K562 (cell line): ENCODE measurements around the gene ZMYND15. TPM values are rescaled to one million over a fixed set of nuclear protein-coding genes. Genes with fewer than 3 reads are reported as not detected.
A peak's percentile ranks its signal among the peaks of the same experiment; 100 is the strongest.

Experiments
- AFF4 ChIP-seq: sonication (generic); formaldehyde crosslinking; IDR thresholded peaks from 2 replicates; pipeline ENCODE4 v1.8.0; 2023; ENCODE audit warnings: mild to moderate bottlenecking, missing genetic modification reagents
- CGGBP1 ChIP-seq: fragments of 250-450 bp; sonication (Bioruptor Pico); IDR thresholded peaks from 2 replicates; pipeline ENCODE4 v1.9.0; 2021; ENCODE audit warnings: mild to moderate bottlenecking
- ELF1 ChIP-seq: fragments of 200-800 bp; sonication (Bioruptor generic); IDR thresholded peaks from 2 replicates; pipeline ENCODE4 v1.6.1; 2016; ENCODE audit warnings: missing genetic modification characterization, missing compliant biosample characterization
- ETV6 ChIP-seq, 3 experiments: fragments of 150-350 bp in 1 of 3; sonication (generic) in 1 of 3; formaldehyde crosslinking in 1 of 3; IDR thresholded peaks; 2 replicates each; pipeline versions ENCODE4 v1.6.1 to v1.8.0; 2014 to 2022; ENCODE audit warnings: borderline replicate concordance in 2 of 3, low read depth in 2 of 3, antibody characterized with exemption in 1 of 3, low read length in 1 of 3, mild to moderate bottlenecking in 1 of 3, missing genetic modification reagents in 1 of 3
- FOXP1 ChIP-seq: sonication (generic); formaldehyde crosslinking; IDR thresholded peaks from 2 replicates; pipeline ENCODE4 v1.8.0; 2022; ENCODE audit warnings: mild to moderate bottlenecking, missing genetic modification reagents
- GABPB1 ChIP-seq: sonication (generic); formaldehyde crosslinking; IDR thresholded peaks from 2 replicates; pipeline ENCODE4 v1.8.0; 2022; ENCODE audit warnings: mild to moderate bottlenecking, missing genetic modification reagents
- HMGN3 ChIP-seq: IDR thresholded peaks from 2 replicates; pipeline ENCODE4 v1.6.1; 2011; ENCODE audit warnings: borderline replicate concordance, low read depth, mild to moderate bottlenecking, mixed read lengths, low read length; ENCODE audit not compliant: insufficient read length; ENCODE audit errors: extremely low read depth
- HOXB6 ChIP-seq: fragments of 250-450 bp; sonication (Bioruptor Pico); IDR thresholded peaks from 2 replicates; pipeline ENCODE4 v1.5.1; 2022; ENCODE audit warnings: mild to moderate bottlenecking, borderline replicate concordance
- IFI16 ChIP-seq: fragments of 250-450 bp; sonication (Bioruptor Pico); IDR thresholded peaks from 2 replicates; pipeline ENCODE4 v2.1.2; 2022; ENCODE audit warnings: mild to moderate bottlenecking, inconsistent platforms
- POLR2A ChIP-seq: fragments of 450-650 bp; conservative IDR thresholded peaks from 2 replicates; pipeline ENCODE4 v1.6.1; 2016
- RBM22 ChIP-seq: fragments of 200-400 bp; formaldehyde crosslinking; IDR thresholded peaks from 2 replicates; pipeline ENCODE4 v1.6.1; 2018; ENCODE audit warnings: low read length, low read depth; ENCODE audit not compliant: poor library complexity, severe bottlenecking
- RFX7 ChIP-seq: fragments of 250-450 bp; sonication (Bioruptor Pico); IDR thresholded peaks from 2 replicates; pipeline ENCODE4 v1.5.1; 2021; ENCODE audit warnings: mild to moderate bottlenecking
- SMC3 ChIP-seq: conservative IDR thresholded peaks from 2 replicates; pipeline ENCODE4 v1.6.1; 2011; ENCODE audit warnings: low read depth, low read length, improper control_type of control experiment; ENCODE audit not compliant: insufficient read depth
- SP1 ChIP-seq: sonication (generic); formaldehyde crosslinking; IDR thresholded peaks from 2 replicates; pipeline ENCODE4 v1.8.1; 2022; ENCODE audit warnings: mild to moderate bottlenecking, missing genetic modification reagents
- TARDBP ChIP-seq: fragments of 450-650 bp; IDR thresholded peaks from 2 replicates; pipeline ENCODE4 v1.6.1; 2016
- TBP ChIP-seq: optimal IDR thresholded peaks from 2 replicates; pipeline ENCODE3; 2011; ENCODE audit warnings: low read depth, low read length, improper control_type of control experiment
- TEAD2 ChIP-seq: fragments of 450-650 bp; IDR thresholded peaks from 2 replicates; pipeline ENCODE4 v1.6.1; 2016; ENCODE audit warnings: missing genetic modification characterization, control low read depth, missing compliant biosample characterization
- TRIM24 ChIP-seq, 2 experiments: fragments of 450-650 bp; IDR thresholded peaks; 2 replicates each; pipeline ENCODE4 v1.6.1; 2016
- ZBED1 ChIP-seq: IDR thresholded peaks from 2 replicates; pipeline ENCODE4 v1.6.1; 2014
- ZMIZ1 ChIP-seq, 2 experiments: fragments of 150-350 bp in 1 of 2; IDR thresholded peaks; 2 replicates each; pipeline ENCODE4 v1.6.1; 2012 to 2016; ENCODE audit warnings: low read depth in 2 of 2, low read length in 2 of 2, mild to moderate bottlenecking in 1 of 2, moderate library complexity in 1 of 2
- ZNF212 ChIP-seq: fragments of 450-650 bp; formaldehyde crosslinking; IDR thresholded peaks from 2 replicates; pipeline ENCODE4 v1.4.0; 2020; ENCODE audit warnings: mild to moderate bottlenecking
- ZNF76 ChIP-seq: fragments of 250-450 bp; sonication (Bioruptor Pico); IDR thresholded peaks from 2 replicates; pipeline ENCODE4 v1.4.0; 2020; ENCODE audit warnings: mild to moderate bottlenecking, moderate library complexity, borderline replicate concordance
- polyA plus RNA-seq, 8 experiments: library from polyadenylated mRNA; depleted of rRNA in 4 of 8; stranded (reverse) in 5 of 8; unstranded in 3 of 8; fragments of >200 nt; fragmentation: Nextera tagmentation in 2 of 8; fragmentation: Illumina TruSeq in 1 of 8; extraction: Ambion mirVana in 2 of 8; extraction: Trizol in 1 of 8; gene quantifications; 2 replicates each; pipeline versions ENCODE4 v1.2.1 to v1.2.3, GENCODE V29; 2011 to 2014; ENCODE audit warnings: inconsistent platforms in 1 of 8, missing spikeins in 1 of 8
- total RNA-seq, 7 experiments: library from RNA; depleted of rRNA in 6 of 7; stranded (reverse); fragments of >200 nt in 6 of 7; fragmentation: Illumina TruSeq in 2 of 7; extraction: Trizol in 2 of 7; gene quantifications; 2 replicates each; pipeline versions ENCODE4 v1.2.1 to v1.2.3, GENCODE V29; 2011 to 2021; ENCODE audit warnings: low replicate concordance in 1 of 7

Gene ZMYND15
- total and polyA plus RNA-seq, 9 of the 15 experiments (the other 6 are each of a cell fraction or from before 2014, with no cell fraction given) = 0.09 TPM; not detected in 8

GRCh38 chr17:4789951-4790704, 50.5 kb downstream of the ZMYND15 start (continued):
- TF ChIP-seq FOXP1 (CRISPR knock-in tag) (peak; percentile 86; the same call in 1 of the 2 replicates), ZBED1 (no peak), RFX7 (CRISPR knock-in tag) (no peak), TEAD2 (tag) (no peak), SP1 (CRISPR knock-in tag) (no peak), CGGBP1 (no peak), ZNF212 (CRISPR knock-in tag) (no peak), GABPB1 (peak; percentile 87), ZNF76 (CRISPR knock-in tag) (no peak), TRIM24 (IDR thresholded peaks at IDR 0.05) (no peak), TBP (peak; percentile 37), RBM22 (peak; percentile 60), POLR2A (peak; percentile 69; the same call in 1 of the 2 replicates), ZMIZ1 (IDR thresholded peaks at IDR 0.05; ENCODE audit: low read depth in 2 of 2, low read length in 2 of 2) (no peak), HMGN3 (no peak), SMC3 (no peak), IFI16 (no peak), ETV6 (IDR thresholded peaks at IDR 0.05; ENCODE audit: borderline replicate concordance in 1 of 2, low read depth in 2 of 2, low read length in 1 of 2) (no peak), ETV6 (CRISPR knock-in tag; IDR thresholded peaks at IDR 0.05; ENCODE audit: borderline replicate concordance) (no peak), AFF4 (CRISPR knock-in tag) (peak; percentile 79), HOXB6 (no peak), TARDBP (peak; percentile 80; the same call in 1 of the 2 replicates), ELF1 (tag) (peak; percentile 91)
